ENCODE results near the gene DNM3.

The DNM3 gene

DNA sequence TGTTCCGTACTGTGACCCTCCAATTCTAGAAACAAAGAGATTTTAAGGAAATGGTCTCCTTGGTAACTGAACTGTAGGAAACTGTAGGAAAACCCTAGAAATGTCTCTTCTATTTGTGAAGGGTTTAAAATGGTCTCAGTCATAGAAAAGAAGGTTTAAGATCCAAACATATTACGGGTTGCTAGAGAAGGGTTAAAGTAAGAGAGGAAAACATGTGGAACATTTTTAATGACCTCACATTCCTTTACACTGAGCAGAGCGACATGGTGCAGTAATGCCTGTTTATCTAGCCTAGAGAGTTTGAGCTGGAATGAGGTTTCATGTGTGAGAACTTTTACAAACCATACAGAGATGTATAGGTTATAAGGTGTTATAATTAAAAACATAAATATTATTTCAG, 542.2 kb downstream of the DNM3 start:
- DNase-seq: no peak

DNA sequence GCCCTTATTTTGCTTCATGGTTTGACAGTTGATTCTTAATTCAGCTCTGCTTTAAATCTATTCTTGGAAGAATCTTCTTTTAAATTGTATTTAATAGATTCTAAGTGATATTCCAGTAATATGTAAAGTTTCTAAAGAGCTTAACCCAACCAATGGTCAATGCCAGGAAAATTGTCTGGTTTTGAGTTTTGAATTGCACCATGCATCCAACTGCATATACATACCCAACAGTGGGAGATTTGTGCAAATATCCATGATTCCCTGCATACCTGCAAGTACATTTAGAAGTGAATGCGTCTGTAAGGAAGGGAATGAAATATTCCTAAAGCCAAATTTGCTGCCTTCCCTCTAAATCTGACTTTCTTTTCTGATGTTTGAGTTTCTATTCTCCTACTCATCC, 543.4 kb downstream of the DNM3 start:
- no peak for DNase-seq

DNA sequence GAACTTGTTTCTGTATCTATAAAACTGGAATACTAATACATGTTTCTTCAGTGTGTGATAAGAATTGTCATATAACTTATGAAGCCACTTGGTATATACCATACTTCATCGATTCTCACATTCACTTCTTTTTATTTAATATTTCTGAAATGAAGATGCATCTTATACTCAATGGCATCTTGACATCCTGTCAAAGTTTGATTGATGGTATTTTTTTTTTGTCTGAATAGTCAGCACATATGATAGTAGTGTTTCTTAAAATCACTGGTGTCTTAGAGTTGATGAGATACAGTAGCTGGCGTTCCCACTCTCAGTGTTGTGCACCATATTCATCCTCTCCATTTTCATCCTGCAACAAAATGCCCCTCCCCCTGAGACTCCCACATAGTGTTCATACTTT, 544.7 kb downstream of the DNM3 start:
- no peak for DNase-seq

DNA sequence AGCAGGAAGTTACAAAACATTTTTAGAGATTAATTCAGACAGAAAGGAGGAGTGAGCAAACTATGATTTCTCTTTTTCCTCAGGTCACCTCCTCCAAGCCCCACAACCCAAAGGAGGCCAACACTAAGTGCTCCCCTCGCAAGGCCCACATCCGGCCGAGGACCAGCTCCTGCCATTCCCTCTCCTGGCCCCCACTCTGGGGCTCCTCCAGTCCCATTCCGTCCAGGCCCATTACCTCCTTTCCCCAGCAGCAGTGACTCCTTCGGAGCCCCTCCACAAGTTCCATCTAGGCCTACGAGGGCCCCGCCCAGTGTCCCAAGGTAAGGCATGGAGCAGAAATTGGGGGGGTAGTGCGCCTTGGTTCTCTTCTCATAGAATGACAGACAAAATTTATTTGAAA, 547.2 kb downstream of the DNM3 start:
- DNase-seq: no peak

DNA sequence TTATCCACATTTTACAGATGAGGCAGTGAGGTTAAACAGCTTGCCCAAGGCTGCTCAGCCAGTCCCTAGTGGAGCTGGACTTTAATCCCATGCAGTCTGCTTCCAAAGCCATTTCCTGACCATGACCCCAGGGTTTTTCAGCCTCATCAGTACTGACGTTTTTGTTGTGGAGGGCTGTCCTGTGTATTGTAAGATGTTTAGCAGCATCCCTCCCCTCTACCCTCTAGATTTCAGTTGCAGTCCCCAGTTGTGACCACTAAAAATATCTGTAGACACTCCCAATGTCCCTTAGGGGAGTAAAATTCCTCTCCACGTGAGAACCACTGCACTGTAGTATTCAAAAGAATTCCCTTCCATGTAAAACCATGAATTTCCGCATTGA, 549.0 kb downstream of the DNM3 start:
- DNase-seq: no peak

DNA sequence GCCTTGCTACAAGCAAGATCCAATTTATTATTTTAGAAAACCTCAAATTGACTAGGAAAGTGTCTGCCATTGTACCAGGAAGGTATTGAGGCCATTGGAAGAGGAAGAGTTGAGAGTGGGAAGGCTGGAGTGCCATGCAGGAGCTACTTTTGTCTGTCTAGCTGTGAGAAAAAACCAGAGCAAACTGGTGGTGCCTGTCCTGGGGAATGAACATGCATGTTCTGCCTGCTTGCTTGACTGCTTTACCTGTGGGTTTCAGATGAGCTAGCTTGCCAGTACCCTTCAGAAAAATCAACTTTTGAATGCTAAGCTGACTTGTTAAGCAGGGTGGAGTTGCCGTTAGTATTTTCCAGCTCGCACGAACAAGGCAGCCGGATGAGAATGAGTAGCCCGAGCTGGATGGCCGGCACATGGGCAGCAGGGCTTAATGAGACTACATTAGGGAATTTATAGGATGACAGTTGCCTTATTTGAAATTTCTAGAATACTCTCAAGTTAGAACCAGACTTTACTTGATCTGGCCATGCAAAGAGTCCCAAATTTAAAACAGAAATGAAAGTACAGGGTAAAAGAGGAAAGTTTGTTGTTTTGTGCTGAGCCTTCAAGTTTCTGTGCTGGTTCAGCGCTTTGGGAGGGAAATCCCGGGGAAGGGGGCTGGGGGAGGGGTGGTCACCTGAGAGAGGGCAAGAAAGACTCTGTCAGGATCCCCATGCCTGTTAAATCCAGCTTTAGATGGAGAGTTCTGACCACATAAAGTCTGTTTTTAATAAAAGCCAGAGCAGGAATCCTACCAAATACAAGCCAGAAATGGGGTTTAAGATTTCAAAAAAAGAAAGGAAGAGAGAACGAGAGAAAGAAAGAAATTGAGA, 549.6 kb downstream of the DNM3 start:
- DNase-seq: no peak

DNA sequence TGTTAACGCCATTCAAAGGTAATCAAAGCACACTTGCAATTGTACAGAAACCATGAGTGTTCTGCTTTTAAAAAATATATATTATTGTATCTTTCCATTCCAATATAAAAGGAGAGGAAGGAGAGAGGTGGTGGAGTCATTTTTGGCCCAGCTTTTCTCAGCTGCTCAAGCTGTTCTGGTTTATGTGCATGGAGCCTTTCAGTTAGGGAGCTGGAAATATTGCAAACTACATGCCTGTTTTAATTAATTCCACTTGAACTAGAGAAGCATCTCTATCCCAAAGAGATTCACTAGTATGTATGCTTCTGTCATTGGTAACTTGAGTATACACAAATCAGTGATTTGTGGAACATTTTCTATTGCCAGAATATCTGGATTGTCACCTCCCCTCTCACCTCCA, 550.7 kb downstream of the DNM3 start:
- no peak for DNase-seq

DNA sequence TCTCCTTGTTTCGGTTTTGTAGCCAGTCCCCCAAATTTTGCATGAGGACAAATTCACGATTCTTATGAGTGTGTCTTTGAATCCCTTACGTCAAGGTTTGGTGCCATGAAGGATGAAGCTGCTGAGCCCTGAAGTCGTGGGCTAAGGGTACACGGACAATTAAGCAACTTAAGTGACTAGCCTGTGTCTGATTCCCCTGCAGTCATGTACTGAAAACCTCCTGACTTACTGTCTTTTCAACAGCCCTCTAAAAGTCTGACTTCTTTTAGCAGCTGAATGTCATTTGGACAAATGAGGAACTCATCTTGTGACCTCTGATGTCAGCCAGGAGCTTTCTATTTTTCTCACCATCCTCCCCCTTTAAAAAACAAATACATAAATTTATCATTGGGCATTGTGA, 552.1 kb downstream of the DNM3 start:
- no peak for DNase-seq

DNA sequence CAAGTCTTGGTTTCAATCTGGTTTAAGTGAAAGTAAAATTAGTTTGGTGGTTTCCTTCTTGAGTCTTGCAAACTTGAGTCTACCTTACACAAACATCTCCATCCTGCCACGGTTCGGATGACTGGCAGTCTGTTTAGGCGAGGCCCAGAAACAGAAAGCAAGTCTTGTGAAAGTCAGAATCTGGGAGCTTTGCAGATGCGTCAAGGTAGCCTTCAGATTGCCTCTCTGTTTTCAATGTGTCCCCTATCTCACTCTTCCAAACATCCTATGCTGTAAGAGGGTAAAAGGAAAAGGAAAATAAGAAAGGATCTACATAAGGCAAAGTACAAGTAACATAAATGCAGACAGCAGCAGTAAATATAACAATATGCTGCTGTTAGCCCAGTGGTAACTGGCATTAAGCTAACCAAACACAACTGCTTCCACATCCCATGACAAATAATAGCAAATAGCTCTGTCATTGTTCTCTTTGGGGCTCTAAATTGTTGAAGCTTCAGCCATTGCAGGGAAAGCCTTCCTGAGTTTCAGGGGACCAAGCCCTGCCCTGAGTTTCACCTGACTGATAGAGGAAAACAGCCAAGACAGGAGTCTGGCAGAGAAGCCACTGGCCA, 552.9 kb downstream of the DNM3 start:
- peak; percentile 59 for DNase-seq

DNA sequence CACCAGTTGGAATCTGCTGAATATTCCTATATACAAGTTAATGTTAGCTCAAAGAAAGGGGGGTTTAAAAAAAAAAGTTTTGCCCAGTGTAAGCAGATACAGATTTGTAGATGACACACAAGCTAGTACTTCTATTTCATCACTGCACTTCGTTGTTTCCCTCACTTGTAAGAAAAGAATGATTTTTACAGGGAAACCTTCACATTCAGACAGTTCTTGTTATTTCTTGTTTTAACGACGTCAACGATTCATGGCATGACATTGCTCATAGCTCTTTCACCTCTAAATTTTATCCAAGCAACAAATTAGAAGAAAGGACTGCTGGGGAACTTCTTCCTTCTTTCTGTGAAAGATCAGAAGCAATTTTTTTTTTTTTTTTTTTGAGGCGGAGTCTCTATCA, 553.5 kb downstream of the DNM3 start:
- DNase-seq: no peak

DNA sequence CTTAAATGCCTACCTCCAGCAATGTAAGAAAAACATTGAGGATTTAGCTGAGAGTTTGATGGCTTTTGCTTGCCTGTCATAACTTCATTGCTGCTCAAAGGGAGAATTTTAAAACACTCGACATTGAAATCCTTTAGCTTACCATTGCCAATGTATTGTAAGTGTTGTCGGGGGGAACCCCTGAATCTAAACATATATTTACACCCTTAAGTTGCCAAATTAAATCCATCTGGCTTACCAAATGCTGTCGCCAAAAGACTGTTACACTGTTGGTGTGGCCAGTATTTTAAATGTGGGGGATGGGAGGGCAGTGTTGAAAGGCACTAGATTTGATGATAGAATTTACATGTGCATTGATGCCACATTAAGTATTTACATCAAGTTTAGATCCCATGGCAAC, 554.3 kb downstream of the DNM3 start:
- no peak for DNase-seq

DNA sequence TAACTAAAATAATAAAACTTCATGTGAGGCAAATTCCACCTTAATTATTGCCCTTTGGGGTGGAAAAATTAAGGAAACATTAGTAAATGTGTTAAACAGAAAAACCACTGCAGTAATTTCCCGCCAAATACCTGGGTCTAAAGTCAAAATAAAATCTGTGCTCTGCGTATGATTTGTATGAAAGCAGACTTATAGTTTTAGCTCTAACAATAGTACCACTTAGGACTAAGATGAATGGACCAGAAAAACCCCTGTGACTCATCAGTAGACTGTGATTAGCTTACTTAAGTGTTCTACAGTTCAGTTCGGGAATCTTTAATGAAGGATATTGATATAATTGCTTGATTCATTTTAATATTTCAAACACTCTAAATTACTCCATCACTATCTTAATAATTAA, 555.9 kb downstream of the DNM3 start:
- no peak for DNase-seq

DNA sequence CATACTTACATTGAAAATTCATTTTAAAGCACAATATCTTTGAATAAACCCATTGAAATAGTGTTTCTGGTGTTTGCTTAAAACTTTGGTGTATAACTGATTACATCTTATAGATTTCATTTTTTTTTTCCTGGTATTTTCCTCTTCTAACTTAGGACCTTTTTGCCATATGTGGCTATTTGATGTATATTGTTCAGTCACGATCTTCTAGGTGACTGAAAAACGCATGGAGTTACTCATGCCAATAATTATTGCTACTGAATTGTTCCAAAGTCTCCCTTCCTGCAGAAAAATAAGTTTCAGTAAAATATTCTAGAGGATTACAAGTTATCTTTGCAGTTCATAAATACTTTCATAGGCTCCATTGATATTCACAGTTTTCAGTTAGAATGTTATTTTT, 556.3 kb downstream of the DNM3 start:
- DNase-seq: no peak

DNA sequence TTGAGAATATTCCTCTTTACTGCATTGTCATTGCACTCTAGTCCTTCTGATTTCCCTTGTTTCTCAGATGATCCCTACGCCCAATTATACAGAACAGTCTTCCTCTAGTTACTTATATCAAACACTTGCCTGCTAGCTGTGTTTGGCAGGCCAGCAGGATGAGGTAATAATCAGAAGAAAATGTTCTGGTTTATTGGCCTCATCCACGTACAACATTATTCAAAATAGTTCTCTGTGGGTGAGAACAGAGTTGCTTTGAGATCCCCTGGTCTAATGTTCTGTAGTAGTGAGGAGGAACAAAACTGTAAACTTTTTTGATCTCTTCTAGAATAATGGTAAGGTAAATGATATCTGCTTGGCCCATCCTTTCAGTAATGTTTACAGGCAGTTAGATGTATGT, 556.9 kb downstream of the DNM3 start:
- no peak for DNase-seq

DNA sequence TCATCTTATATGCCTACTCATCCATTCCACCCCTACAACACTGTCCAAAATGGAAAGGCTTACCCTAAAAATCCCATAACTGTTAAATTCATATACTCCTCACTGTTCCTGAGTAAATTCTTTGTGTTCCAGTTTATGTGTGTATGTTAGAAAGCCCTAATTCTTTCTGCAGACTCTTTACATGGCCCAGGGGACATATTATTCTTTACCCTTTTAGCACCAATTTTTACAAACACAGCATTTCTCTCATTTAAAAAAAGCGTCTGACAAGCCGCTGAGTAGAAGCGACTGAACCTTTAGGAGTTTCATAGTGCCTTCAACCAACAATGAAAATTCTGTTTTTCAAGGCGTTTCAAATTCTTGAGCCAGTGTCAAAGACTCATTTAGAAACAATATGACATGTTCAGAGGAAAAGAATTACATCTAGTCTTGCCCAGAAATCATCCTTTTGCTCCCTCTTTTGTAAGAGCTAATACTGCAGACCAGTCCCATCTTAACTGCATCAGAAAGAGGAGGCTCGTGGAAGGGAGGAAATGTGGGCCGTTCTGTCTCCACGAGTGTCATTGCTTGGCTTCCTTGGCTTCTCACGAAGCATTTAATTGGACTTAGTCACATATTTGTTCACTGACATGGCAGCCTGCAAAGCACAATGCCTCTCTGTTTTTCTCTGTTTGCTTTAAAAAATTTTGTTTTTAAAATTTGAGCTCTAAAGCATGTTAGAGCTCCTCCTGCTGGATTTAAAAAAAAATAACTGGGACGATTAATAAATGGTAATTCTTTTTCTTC, 557.9 kb downstream of the DNM3 start:
- peak; percentile 5 for DNase-seq

DNA sequence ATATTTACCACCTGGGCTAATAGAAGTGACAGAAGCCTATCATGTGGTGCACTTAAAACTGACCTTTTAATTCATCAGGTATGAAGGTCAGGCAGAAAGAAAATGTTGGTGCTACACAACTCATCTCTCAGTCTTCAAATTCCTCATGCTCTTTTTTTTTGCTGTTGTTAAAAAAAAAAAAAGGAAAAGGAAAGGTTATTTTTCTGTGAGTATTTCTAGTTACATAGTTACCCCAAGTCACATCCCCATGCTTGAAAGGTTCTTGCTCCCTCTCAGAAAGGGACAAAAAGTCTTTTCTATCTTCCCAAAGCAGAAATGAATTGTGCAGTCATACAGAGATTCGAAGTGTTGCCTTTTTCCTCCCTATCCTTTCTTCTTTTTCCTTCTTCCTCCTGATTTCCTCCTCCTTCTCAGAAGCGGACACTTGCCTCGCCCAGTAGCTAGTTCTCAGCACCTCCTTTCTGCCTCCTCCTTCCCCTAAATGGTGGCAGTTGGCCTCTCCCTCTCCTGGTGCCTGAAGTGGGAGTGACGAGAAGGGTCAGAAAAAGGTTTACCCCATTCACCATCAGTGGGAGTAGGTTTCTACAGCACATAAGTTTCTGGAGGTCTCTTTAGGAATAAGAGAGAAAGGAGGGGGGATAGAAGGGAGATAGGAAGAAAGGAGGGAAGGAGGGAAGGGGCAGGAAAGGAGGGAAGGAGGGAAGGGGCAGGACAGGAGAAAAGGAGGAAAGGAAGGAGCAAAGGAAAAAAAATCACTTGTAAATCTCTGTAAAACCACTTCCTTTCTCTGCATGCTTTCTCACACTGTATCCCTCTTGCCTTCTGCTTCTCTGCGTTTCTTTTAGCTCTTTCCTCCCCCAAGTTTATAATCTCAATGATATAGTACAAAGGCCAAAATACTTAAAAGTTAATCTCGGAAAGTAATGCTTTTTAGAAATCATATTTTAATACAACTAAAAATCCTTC, 558.7 kb downstream of the DNM3 start:
- no peak for DNase-seq

DNA sequence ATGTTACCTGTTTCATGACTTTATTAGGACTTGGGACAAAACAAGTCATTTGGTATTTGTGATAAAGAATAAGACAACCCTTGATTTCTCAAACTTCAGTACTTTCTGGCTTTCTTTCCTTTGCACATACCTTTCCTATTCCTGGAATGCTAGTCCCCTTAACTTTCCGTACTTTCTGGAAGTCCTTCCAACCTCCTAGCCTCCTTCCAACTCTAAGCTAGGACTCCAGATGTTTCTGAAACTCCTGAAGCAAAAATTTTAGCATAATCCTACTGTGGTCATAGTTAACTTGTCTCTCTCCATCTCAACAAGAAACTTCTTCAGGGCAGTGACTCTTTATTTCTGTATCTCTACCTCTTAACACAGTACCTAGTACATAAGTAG, 559.4 kb downstream of the DNM3 start:
- DNase-seq: no peak

DNA sequence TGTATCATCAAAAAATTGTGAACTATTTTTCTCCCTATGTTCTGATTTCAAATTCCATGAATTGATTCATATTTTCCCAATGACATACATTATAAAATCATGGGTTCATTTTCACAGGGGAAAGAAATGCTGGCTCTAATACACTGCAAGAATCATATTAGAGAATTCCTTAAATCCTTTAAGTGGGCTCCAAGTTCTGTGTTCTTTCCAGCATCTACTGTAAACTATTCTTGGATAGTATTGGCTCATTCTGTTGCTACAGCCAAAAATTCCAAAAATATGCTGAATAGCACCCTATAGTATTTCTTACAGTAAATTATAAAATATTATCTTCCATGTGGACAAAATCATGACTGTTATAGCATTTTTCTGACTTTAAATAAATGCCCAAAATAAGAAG, 560.2 kb downstream of the DNM3 start:
- DNase-seq: no peak

DNA sequence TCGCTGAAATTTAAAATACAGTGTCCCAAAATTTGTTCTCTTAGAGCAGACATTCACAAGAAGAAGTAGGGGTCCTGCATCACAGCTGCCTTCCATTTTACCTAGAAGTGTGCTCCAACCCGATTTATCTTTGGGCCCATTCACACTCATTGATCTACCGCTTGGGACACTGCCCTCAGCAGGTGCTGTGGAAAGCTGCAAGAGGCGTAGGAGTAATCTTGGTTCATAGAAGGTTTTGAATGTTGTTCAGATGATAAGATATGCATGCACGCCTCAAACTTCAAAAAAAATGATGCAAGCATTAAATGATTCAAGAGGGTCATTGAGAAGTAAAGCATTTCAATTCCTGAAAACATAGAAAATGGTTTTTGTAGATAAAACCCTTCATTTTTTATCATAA, 560.6 kb downstream of the DNM3 start:
- no peak for DNase-seq

DNA sequence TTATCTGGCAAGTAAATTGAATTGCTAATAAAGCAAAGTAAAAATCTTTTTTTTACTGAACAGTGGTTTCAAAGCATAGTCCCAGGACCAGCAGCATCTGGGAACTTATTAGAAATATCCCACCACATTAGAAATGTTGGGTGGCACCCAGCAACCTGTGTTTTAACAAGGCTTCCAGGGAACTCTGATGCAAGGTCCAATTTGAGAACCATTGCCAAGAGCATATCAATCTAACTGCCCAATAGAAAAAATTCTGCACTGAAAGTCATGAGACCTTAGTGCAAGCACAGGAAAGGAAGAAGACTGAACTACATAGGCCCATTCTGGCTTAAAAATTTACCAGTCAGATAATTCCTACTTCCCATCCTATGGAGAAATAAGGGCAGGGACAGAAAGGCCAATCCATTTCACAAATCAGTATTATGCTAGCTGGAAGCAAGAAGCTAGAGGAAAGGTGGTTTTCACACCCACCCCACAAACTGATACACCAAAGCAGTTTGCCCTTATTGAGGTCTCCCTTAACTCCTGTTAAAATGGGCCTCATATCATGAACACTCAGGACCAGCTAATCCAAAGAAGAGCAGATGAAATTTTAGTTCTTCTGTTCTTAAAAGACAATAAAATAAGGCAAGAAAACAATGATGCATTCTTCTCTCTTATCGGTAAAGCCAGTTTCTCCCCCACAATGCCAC, 561.7 kb downstream of the DNM3 start:
- DNase-seq: no peak

DNA sequence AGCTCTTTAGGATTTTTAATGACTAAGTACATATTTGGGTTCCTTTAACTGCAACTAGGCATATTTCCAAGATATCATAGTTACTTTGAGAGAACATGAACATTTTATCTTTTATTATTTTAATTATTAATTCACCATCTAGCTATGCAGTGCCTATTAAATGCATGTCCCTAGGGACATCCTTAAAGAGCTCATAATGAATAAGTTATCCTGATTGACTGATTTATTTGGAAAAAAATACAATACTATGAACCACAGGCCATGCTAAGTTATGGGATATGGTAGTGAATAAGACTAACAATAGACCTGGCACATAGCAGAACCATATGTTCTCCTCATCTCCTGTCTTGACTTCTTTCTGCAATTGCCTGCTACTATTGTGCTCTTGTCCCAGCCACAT, 562.8 kb downstream of the DNM3 start:
- no peak for DNase-seq

DNA sequence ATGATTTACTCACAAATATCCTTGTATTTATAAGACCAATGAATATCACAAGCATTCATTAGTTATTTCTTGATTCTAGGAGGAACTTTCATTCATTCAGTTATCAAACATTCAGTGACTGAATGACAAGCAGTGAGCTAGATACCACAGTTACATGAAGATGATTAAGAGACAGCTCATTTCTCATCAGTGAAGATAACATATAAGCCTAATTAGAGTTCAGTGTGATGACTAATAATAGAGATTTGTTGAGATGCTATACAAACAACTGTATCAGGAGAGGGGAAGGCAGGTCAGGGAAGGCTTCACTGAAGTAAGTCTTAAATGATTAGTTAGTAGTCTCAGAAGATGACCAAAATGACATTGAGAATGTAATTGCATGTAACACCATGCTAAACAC, 564.6 kb downstream of the DNM3 start:
- DNase-seq: no peak

Measured in stimulated activated CD4-positive, alpha-beta T cell treated with anti-CD3 and anti-CD28 coated beads, Interleukin-4, amount 100 ng/mL, for 1 hour (primary cell).